ENCODE results near the gene SELE.
"Not testable (repeated sequence)": the region's sequence is repeated elsewhere in the genome, so short reads cannot be mapped to it uniquely, and the experiment has no call there.

The SELE gene

GRCh38 chr1:169689395-169689794 lies 44.5 kb downstream of the SELE start:
- in situ Hi-C loops (cut with HindIII; ENCODE audit: low sequenced_read_pairs): no loop called here

- in situ Hi-C loops (cut with HindIII; ENCODE audit: low sequenced_read_pairs): not testable (repeated sequence)
These were observed 45.5 kb downstream of the SELE start for GRCh38 chr1:169688377-169688776.

GRCh38 chr1:169683661-169684060 lies 50.2 kb downstream of the SELE start:
- in situ Hi-C loops (cut with HindIII; ENCODE audit: low sequenced_read_pairs): no loop called here

- in situ Hi-C loops (cut with HindIII; ENCODE audit: low sequenced_read_pairs): not testable (repeated sequence)
These were observed 50.7 kb downstream of the SELE start for GRCh38 chr1:169683168-169683567.

GRCh38 chr1:169682071-169682470 lies 51.8 kb downstream of the SELE start:
- in situ Hi-C loops (cut with HindIII; ENCODE audit: low sequenced_read_pairs): no loop called here

- in situ Hi-C loops (cut with HindIII; ENCODE audit: low sequenced_read_pairs): no loop called here
These were observed 52.7 kb downstream of the SELE start for GRCh38 chr1:169681140-169681539.

GRCh38 chr1:169680377-169681019 lies 53.4 kb downstream of the SELE start:
- in situ Hi-C loops (cut with HindIII; ENCODE audit: low sequenced_read_pairs): no loop called here

- in situ Hi-C loops (cut with HindIII; ENCODE audit: low sequenced_read_pairs): no loop called here
These were observed 54.2 kb downstream of the SELE start for GRCh38 chr1:169679692-169680091.

- in situ Hi-C loops (cut with HindIII; ENCODE audit: low sequenced_read_pairs): no loop called here
These were observed 57.9 kb downstream of the SELE start for GRCh38 chr1:169676001-169676400.
